ENCODE data around the gene SYTL1. TPM values are rescaled to one million over a fixed set of nuclear protein-coding genes. Genes with fewer than 3 reads are reported as not detected.

Gene SYTL1
- total RNA-seq, 1 experiment from 2014 or later = not detected

DNA sequence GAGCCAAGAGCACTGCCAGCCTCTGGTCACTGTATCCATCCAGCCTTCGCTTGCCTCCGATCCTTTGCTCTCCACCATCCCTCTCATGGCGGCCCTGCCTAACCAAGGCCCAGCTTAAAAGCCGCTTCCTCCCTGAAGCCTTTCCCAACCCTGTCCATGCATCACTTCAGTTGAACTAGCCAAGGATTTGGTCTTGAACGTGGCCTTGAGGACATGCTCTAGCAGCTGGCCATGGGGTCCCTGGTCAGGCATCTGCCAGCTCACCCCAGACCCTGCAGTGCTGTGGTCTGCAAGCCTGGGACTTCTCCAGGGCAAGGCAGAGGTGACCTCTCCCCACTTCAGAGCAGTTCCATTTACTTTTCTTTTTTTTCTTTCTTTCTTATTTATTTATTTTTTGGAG is 5.1 kb upstream of the SYTL1 start:
- in situ Hi-C loops (cut with HindIII; ENCODE audit: low pct_unique_long_range_greater_than_20kb, low sequenced_read_pairs) = no loop called here

DNA sequence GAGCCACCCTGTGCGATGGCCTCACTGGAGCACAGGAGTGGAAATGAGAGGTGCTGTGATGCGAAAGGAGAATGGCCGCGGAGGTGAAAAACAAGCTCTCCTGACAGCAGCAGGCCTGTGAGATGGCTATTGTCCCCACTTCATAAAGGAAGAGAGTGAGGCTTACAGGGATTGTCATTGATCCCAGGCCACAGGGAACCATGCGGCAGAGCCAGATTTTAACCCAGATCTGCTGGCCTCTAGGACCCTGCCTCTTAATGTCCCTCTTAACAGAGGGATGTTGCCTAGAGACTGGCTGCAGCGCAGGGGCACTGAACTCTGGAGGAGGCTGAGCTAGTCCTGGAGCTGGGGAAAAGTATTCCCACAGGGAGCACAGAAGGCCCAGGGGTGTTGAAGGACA is 3.1 kb upstream of the SYTL1 start:
- no peak for DNase-seq (ENCODE audit: low read depth, low spot score)
- in situ Hi-C loops (cut with HindIII; ENCODE audit: low pct_unique_long_range_greater_than_20kb, low sequenced_read_pairs) = no loop called here

More for the DNA sequence above, 5.1 kb upstream of the SYTL1 start:
- no peak for DNase-seq (ENCODE audit: low read depth, low spot score)

DNA sequence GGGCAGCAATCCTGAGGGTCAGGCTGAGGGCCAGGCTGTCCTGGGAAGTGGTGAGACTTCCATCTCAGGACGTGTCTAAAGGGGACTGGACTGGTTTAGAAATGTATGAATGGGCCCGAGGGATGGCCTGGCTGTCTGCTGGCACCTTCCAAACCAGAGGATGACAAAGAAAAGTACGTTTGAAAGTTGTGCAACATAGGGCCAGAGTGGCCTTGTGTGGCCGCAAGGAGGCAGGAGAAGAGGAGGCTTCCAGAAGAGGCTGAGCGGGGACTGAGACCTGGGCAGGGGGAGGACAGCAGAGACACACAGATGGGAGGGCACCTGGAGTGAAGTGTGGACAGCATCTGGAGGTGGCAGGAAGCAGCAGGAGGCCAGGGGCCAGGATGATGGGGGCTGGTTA is 2.6 kb upstream of the SYTL1 start:
- in situ Hi-C loops (cut with HindIII; ENCODE audit: low pct_unique_long_range_greater_than_20kb, low sequenced_read_pairs) = no loop called here

DNA sequence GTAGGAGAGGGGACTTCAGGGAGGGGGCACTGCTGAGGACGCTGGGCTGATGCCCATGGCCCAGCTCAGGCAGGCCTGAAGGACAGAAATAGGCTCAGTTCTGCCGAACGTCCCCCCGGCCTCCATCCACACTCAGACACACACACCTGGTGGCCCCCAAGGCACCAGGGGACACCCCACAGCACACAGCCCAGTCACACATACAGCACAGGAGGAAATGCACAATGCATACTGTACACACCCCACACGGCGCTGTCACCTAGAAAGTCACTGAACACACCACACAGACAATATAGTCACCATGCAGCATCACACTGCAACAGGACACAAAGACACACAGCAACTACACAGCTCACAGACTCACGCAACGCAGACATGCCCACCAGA is 562 bp downstream of the SYTL1 start:
- DNase-seq (ENCODE audit: low read depth, low spot score) = no peak
- in situ Hi-C loops (cut with HindIII; ENCODE audit: low pct_unique_long_range_greater_than_20kb, low sequenced_read_pairs) = no loop called here

More for the DNA sequence above, 2.6 kb upstream of the SYTL1 start:
- DNase-seq (ENCODE audit: low read depth, low spot score) = no peak

DNA sequence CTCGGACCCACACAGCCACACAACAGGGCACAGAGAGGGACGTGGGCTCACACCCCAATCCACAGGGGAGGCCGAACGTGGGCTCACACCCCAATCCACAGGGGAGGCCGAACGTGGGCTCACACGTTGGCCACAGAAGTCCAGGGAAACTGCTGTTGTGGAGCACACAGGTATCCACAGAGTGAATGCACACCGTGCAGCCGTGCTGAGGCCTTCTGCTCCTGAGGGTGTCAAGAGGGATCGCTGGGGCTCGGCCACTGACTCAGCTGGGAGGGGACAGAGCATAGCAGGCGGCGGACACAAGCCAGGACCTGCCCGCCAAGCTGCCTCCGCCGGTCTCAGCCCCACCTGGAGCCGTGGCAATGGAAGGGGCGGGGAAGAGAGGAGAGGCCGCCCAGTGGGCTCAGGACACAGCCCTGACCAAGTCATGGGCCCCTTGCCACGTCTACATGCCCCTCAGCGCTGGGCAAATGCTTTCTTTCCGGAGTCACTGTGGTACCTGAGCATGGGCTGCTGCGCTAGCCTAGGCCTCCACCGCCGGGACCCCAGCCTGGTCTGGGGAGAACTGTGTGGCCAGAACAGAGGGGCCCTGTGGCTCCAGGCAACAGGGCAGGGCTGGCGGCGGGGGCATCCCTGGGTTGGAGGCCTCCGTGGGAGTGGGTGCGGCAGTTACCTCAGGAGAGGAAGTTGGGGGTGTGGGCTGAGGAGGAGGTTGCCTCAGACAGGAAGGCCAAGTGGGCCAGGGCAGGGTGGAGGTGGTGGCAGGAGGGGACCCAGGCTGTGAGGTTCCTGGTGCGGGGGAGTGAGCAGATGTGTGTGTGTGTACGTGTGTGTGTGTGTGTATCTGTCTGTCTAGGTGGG is 1.2 kb downstream of the SYTL1 start:
- in situ Hi-C loops (cut with HindIII; ENCODE audit: low pct_unique_long_range_greater_than_20kb, low sequenced_read_pairs) = no loop called here
- DNase-seq (ENCODE audit: low read depth, low spot score) = no peak

DNA sequence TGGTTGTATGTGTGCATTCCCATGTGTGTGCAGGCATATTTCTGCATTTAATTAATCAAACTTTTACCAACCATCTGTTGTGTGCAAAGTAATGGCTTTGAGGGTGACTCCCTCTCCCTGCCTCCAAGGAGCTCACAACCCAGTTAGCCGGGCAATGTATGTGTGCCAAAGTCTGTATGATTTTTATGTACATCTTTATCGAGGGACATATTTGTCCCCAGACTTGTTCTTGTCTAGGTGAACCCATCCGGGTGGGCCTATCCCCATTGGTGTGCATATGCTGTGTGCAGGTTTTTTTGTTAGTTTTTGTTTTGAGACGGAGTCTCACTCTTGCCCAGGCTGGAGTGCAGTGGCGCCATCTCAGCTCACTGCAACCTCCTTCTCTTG is 1.8 kb downstream of the SYTL1 start:
- DNase-seq (ENCODE audit: low read depth, low spot score) = no peak
- in situ Hi-C loops (cut with HindIII; ENCODE audit: low pct_unique_long_range_greater_than_20kb, low sequenced_read_pairs) = no loop called here

DNA sequence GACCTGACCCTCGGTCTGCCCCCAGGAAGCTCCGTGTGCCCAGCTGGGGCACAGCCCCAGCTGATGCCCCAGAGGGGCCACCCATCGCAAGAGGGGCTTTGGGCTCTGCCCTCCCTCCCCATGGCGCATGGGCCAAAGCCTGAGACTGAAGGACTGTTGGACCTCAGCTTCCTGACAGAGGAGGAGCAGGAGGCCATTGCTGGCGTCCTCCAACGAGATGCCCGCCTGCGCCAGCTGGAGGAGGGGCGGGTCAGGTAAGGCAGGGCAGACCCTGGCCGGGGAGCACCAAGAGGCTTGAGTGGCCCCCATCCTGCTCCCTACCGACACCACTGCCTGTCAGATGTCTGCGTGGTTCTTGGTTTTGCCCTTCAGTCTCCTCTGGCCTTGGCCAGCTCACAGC is 3.5 kb downstream of the SYTL1 start:
- in situ Hi-C loops (cut with HindIII; ENCODE audit: low pct_unique_long_range_greater_than_20kb, low sequenced_read_pairs) = no loop called here
- no peak for DNase-seq (ENCODE audit: low read depth, low spot score)

DNA sequence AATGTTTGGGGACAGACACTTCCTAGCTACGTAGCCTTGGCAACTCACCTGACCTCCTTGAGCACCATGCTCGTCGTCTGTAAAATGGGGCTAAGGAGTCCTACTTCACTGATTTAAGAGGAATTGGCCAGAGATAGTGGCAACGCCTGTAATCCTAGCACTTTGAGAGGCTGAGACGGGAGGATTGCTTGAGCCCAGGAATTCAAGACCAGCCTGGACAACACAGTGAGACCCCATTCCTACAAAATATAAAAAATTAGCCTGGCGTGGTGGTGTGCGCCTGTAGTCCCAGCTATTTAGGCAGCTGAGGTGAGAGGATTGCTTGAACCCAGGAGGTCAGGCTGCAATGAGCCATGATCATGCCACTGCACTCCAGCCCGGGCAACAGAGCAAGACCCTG is 4.5 kb downstream of the SYTL1 start:
- in situ Hi-C loops (cut with HindIII; ENCODE audit: low pct_unique_long_range_greater_than_20kb, low sequenced_read_pairs) = no loop called here
- no peak for DNase-seq (ENCODE audit: low read depth, low spot score)

DNA sequence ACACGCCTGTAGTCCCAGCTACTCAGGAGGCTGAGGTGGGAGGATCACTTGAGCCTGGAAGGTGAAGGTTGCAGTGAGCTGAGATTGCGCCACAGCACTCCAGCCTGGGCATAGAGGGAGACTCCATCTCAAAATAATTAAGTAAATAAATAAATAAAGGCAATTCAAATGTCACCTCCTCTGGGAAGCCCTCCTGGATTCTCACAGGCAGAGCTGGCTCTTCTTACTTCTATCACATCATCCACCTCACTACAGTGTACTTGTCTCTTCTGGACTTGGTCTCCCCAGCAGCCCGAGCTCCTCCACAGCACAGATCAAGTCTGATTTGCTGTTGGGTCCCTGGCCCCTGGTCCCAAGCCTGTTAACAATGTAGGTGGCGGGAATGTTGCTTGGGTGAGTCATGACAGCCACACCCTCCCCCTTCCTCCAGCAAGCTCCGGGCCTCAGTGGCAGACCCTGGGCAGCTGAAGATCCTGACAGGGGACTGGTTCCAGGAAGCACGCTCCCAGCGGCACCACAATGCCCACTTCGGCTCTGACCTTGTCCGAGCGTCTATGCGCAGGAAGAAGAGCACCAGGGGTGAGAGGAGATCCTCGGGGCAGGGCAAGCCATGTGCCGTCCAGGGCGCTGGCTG is 5.3 kb downstream of the SYTL1 start:
- no peak for DNase-seq (ENCODE audit: low read depth, low spot score)

DNA sequence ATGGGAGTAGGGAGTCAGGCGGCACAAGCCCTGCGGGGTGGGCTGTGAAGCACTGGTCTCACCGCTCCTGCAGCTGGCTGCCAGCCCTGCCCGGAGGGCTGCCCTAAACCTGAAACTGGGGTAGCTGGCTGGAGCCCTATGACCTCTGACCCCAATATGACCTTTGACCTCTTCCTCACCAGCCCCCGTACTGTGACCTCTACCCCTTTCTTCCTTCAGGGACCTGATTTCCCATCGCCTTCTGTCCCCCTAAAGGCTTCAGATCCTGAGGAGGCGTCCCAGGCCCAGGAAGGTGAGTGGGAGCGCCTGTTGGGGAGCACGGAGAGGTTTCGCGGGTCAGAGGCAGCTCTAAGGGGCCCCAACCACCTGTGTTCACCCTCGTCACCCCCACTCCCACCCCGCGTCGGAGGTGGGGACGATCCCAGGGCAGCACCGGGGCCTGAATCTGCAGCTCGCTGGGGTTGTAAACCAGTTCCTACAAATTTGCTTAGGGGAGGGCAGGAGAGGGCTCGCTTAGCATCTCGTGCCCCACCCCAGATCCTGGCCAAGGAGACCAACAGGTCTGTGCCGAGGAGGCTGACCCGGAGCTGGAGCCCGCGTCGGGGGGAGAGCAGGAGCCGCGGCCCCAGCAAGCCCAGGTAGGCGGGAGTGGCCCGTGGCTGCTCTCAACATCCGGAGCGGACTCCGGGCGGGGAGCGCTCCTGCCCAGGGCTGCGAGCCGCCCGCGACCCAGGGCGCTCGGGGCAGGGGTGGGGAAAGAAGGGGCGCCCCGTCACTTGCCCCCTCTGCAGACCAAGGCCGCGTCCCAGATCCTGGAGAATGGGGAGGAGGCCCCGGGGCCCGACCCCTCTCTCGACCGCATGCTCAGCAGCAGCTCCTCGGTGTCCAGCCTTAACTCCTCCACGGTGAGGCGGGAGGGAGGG is 7.3 kb downstream of the SYTL1 start:
- in situ Hi-C loops (cut with HindIII; ENCODE audit: low pct_unique_long_range_greater_than_20kb, low sequenced_read_pairs) = no loop called here
- DNase-seq (ENCODE audit: low read depth, low spot score) = no peak

More for the DNA sequence above, 5.3 kb downstream of the SYTL1 start:
- in situ Hi-C loops (cut with HindIII; ENCODE audit: low pct_unique_long_range_greater_than_20kb, low sequenced_read_pairs) = no loop called here

DNA sequence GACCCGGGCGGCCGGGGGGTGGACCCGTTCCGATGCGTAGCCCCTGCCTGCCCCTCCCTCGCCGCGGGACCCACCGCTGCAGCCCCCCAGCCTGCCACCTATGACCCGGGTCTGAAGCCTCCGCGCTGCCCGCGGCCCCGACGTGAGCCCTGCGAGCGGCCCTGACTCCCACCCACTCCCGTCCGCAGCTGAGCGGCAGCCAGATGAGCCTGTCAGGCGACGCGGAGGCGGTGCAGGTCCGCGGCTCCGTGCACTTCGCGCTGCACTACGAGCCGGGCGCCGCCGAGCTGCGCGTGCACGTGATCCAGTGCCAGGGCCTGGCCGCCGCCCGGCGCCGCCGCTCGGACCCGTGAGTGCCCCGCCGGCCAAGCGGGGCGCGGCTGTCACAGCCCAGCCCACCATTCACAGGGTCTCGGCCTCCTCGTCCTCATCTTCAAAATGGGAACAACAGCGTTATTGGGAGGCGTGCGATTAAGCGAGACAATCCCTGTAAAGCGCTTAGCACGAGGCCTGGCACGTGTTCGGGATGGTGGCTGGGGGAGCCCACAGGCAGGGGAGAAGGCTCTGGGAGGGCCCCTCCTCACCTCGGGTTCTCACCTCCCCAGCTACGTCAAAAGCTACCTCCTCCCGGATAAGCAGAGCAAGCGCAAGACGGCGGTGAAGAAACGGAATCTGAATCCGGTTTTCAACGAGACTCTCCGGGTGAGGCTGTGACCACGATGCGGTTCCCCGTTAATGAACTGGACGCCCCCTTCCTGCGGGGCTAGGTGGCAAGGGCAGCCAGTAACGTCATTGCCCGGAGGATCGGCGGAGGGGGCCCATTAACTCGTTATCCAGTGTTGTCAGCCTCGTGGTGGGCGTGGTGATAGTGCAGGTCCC is 8.2 kb downstream of the SYTL1 start:
- DNase-seq (ENCODE audit: low read depth, low spot score) = no peak
- in situ Hi-C loops (cut with HindIII; ENCODE audit: low pct_unique_long_range_greater_than_20kb, low sequenced_read_pairs) = no loop called here

DNA sequence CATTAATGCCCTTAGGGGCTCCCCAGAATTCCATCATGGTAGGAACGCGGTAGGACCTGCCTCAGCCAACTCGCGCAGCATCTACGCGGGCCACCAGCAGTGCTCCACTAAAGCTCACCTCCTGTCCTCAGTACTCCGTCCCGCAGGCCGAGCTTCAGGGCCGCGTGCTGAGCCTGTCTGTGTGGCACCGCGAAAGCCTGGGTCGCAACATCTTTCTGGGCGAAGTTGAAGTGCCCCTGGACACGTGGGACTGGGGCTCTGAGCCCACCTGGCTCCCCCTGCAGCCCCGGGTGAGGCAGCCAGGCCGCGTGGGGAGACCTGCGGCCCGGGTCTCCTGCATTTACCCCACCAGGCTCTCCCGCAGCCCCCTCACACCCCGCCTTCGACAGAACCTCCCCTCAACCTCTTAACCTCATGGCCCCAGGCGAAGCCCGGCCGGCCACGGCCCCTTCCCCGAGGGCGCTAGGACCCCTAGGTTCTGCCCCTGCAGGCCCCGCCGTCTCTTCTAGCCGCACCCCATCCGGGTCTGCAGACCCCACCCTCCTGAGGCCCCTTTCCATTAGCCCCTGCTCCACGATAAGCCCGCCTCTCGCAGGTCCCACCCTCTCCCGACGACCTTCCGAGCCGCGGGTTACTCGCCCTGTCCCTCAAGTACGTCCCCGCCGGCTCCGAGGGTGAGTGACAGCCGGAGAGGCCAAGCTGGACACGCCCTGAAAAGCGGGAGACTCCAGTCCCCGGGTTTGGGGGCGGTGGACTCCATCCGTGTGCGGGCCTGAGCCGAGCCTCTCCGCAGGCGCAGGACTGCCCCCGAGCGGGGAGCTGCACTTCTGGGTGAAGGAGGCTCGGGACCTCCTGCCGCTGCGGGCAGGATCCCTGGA is 9.1 kb downstream of the SYTL1 start:
- DNase-seq (ENCODE audit: low read depth, low spot score) = no peak

DNA sequence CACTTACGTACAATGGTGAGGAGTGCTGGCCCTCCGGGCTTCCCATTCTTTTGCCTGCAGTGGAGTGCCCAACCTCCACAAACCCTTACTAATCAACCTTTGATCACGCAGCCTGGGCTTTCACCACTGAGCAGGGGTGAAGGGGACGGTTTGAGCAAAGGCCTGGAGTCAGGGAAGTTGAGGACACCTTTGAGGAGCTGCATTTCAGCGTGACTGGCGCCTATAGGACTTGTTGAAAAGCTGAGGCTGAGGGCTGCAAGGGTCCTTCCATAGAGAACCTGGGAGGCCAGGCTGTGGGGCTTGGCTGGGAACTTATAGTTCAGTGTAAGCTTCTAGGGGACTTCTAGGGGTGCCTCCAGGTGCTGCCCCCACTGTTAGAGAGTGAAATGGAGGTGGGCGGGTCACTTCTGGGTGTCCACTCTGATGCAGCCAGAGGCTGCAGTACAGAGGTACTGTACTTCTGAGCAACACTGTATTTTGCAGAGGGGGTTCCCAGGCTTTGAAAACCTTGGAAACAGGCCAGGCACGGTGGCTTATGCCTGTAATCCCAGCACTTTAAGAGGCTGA is 9.8 kb downstream of the SYTL1 start:
- in situ Hi-C loops (cut with HindIII; ENCODE audit: low pct_unique_long_range_greater_than_20kb, low sequenced_read_pairs) = no loop called here
- no peak for DNase-seq (ENCODE audit: low read depth, low spot score)

More for the DNA sequence above, 9.1 kb downstream of the SYTL1 start:
- in situ Hi-C loops (cut with HindIII; ENCODE audit: low pct_unique_long_range_greater_than_20kb, low sequenced_read_pairs) = no loop called here

DNA sequence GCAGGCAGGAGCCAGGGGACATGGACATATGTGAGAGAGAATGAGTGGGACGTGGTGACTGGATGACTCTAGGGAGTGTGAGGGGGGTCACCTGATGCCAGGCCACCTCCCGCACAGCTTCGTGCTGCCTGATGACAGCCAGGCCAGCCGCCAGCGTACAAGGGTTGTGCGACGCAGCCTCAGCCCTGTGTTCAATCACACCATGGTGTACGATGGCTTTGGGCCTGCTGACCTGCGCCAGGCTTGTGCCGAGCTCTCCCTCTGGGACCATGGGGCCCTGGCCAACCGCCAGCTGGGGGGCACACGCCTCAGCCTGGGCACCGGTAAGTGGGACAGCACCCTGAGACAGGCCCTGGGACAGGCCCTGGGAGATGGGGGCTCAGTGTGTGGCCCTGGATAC is 11.3 kb downstream of the SYTL1 start:
- DNase-seq (ENCODE audit: low read depth, low spot score) = no peak
- in situ Hi-C loops (cut with HindIII; ENCODE audit: low pct_unique_long_range_greater_than_20kb, low sequenced_read_pairs) = no loop called here

DNA sequence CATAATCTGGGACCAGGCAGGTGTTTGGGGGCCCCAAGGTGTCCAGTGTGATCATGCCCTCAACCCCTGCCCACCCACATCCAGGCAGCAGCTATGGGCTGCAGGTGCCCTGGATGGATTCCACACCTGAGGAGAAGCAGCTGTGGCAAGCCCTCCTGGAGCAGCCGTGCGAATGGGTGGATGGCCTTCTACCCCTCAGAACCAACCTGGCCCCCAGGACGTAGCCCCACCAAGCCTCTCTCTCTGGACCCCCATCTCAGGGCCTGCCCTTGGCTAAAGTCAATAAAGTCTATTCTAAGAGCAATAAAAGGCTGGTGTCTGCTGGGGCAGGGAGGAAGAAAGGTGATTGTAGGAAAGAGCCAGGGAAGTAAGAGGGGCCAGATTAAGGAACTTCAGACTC is 11.8 kb downstream of the SYTL1 start:
- no peak for DNase-seq (ENCODE audit: low read depth, low spot score)
- in situ Hi-C loops (cut with HindIII; ENCODE audit: low pct_unique_long_range_greater_than_20kb, low sequenced_read_pairs) = no loop called here

DNA sequence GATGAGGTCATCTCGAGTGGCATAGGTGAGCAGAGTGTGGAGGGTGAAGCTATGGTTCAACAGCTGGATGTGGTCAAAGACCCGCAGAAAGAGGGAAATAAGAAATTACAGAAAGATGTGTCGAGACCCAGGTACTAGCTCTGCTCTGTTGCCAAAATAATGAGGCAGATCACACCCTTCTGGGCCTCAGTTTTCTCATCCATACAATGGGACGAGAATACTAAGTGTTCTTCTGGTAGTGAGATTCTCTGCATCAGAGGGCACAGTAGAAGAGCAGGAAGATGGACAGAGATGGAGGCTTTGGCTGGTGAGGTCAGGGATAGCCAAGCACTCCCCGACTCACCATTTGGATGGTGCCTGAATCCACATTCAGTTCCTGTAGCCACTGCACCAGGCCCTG is 13.9 kb downstream of the SYTL1 start:
- no peak for DNase-seq (ENCODE audit: low read depth, low spot score)
- in situ Hi-C loops (cut with HindIII; ENCODE audit: low pct_unique_long_range_greater_than_20kb, low sequenced_read_pairs) = no loop called here
